Measurements from ENCODE around the gene MRPL17.

DNA sequence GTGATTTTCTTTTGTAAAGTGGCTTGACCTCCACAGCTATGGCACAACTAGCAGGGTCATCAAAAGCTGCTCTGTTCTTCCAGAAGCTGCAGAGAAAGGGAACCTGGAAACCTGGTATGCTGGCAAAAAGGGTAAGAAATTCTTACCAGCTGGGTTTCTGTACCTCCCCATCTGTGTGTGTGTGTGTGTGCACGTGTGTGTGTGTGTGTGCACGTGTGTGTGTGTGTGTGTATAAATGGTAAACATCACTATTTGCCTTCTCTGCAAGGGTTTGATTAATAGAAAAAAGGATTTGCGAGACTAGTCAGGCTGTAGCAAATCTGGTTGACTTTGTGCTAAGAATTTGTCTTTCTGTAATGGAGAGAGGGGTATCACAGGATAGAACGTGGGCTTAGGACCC lies 4.7 kb upstream of the MRPL17 start:
- TF ChIP-seq, protein P1, sequence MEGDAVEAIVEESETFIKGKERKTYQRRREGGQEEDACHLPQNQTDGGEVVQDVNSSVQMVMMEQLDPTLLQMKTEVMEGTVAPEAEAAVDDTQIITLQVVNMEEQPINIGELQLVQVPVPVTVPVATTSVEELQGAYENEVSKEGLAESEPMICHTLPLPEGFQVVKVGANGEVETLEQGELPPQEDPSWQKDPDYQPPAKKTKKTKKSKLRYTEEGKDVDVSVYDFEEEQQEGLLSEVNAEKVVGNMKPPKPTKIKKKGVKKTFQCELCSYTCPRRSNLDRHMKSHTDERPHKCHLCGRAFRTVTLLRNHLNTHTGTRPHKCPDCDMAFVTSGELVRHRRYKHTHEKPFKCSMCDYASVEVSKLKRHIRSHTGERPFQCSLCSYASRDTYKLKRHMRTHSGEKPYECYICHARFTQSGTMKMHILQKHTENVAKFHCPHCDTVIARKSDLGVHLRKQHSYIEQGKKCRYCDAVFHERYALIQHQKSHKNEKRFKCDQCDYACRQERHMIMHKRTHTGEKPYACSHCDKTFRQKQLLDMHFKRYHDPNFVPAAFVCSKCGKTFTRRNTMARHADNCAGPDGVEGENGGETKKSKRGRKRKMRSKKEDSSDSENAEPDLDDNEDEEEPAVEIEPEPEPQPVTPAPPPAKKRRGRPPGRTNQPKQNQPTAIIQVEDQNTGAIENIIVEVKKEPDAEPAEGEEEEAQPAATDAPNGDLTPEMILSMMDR (IDR thresholded peaks at IDR 0.05; ENCODE audit: low read length): no peak
- no peak for TF ChIP-seq EZH2 (IDR thresholded peaks at IDR 0.05; ENCODE audit: borderline replicate concordance, low read length)
